GM12878 (cell line): Measurements from ENCODE around the gene MS4A4E. TPM values are rescaled to one million over a fixed set of nuclear protein-coding genes. Genes with fewer than 3 reads are reported as not detected.
A peak's percentile ranks its signal among the peaks of the same experiment; 100 is the strongest.
"Not testable (repeated sequence)": the region's sequence is repeated elsewhere in the genome, so short reads cannot be mapped to it uniquely, and the experiment has no call there.

Experiments used
- ATAC-seq: fragments of 200-7000 bp; cut with Tn5 transposase; 3 replicates; pipeline ENCODE4 v1.9.1; 2020; ENCODE audit warnings: mild to moderate bottlenecking, moderate library complexity
- BruUV-seq: library from RNA; stranded (reverse); fragments of 400-500 nt; replicated peaks from 2 replicates; lab custom pipeline; 2021; lab: Mats Ljungman, UMichigan
- CTCF ChIA-PET: fragments of 300-600 bp; sonication (Branson Sonifier 250); formaldehyde crosslinking; extraction: SDS; loops from one replicate; lab custom pipeline; 2021; ENCODE audit warnings: inconsistent platforms; lab: Yijun Ruan, JAX
- POLR2A ChIA-PET: fragments of 350-600 bp; formaldehyde crosslinking; extraction: SDS; loops from one replicate; lab custom pipeline; 2021; ENCODE audit warnings: inconsistent platforms; lab: Charles Lee
- RAD21 ChIA-PET: fragments of 300-600 bp; sonication (Branson Sonifier 250); formaldehyde crosslinking; loops from one replicate; lab custom pipeline; 2023; ENCODE audit warnings: antibody characterized with exemption; ENCODE audit not compliant: unreplicated experiment; lab: Charles Lee
- SMC1A ChIA-PET: fragments of 300-600 bp; sonication (Branson Sonifier 250); formaldehyde crosslinking; loops from one replicate; lab custom pipeline; 2023; ENCODE audit not compliant: unreplicated experiment, uncharacterized antibody; lab: Charles Lee
- DNase-seq: peaks from one replicate; pipeline ENCODE4 v3.0.0-alpha.2; 2011; ENCODE audit warnings: low read depth, low spot score
- FAIRE-seq: peaks from 3 replicates; lab custom pipeline; 2011; peaks lifted over from hg19 to GRCh38; lab: Jason Lieb, UNC
- H2AFZ ChIP-seq: 2 replicates; pipeline ENCODE4 v1.6.0; 2011; ENCODE audit warnings: low read depth, low read length, control low read depth; ENCODE audit not compliant: control insufficient read depth
- H3K27ac ChIP-seq: 2 replicates; pipeline ENCODE4 v1.5.1; 2011; ENCODE audit warnings: control low read depth; ENCODE audit not compliant: control insufficient read depth, insufficient read depth
- H3K27me3 ChIP-seq, 2 experiments: replicated peaks in 1 of 2; 2 replicates each; pipeline versions ENCODE4 v1.6.0 to v1.6.1; 2011; ENCODE audit warnings: low read length in 1 of 2; ENCODE audit not compliant: control insufficient read depth in 2 of 2, insufficient read depth in 2 of 2
- H3K36me3 ChIP-seq, 2 experiments: 2 replicates each; pipeline ENCODE4 v1.5.1; 2011; ENCODE audit warnings: low read length in 1 of 2; ENCODE audit not compliant: control insufficient read depth in 2 of 2, insufficient read depth in 2 of 2
- H3K4me1 ChIP-seq: 2 replicates; pipeline ENCODE4 v1.6.1; 2011; ENCODE audit warnings: mild to moderate bottlenecking, low read length, moderate library complexity, mixed read lengths; ENCODE audit not compliant: control insufficient read depth, insufficient read depth
- H3K4me2 ChIP-seq: 2 replicates; pipeline ENCODE4 v1.6.0; 2011; ENCODE audit warnings: control low read depth; ENCODE audit not compliant: control insufficient read depth, insufficient read depth
- H3K4me3 ChIP-seq: fragments of 200-600 bp; sonication (generic); 2 replicates; pipeline ENCODE4 v1.5.1; 2016
- H3K79me2 ChIP-seq: 2 replicates; pipeline ENCODE4 v1.6.0; 2011; ENCODE audit warnings: low read length; ENCODE audit not compliant: control insufficient read depth, insufficient read depth
- H3K9ac ChIP-seq: 2 replicates; pipeline ENCODE4 v1.8.0; 2011; ENCODE audit warnings: low read length, control low read depth, mixed read lengths; ENCODE audit not compliant: control insufficient read depth, insufficient read depth
- H3K9me3 ChIP-seq: replicated peaks from 3 replicates; pipeline ENCODE4 v1.5.1; 2011; ENCODE audit warnings: mild to moderate bottlenecking, low read length; ENCODE audit not compliant: control insufficient read depth, insufficient read depth
- H4K20me1 ChIP-seq: 2 replicates; pipeline ENCODE4 v1.6.0; 2011; ENCODE audit not compliant: control insufficient read depth, insufficient read depth
- DPF2 ChIP-seq: fragments of 450-650 bp; IDR thresholded peaks from 2 replicates; pipeline ENCODE4 v1.6.1; 2017; ENCODE audit warnings: mild to moderate bottlenecking
- EED ChIP-seq: sonication (generic); IDR thresholded peaks from 2 replicates; pipeline ENCODE4 v1.6.1; 2016; ENCODE audit warnings: antibody characterized with exemption, low read depth
- EP300 ChIP-seq, 2 experiments: fragments of 150-350 bp in 1 of 2; IDR thresholded peaks; 2 replicates each; pipeline ENCODE4 v1.6.1; 2011 to 2012; ENCODE audit warnings: low read depth in 2 of 2, low read length in 2 of 2, borderline replicate concordance in 1 of 2, improper control_type of control experiment in 1 of 2, inconsistent platforms in 1 of 2; ENCODE audit not compliant: control insufficient read depth in 1 of 2
- IRF4 ChIP-seq: IDR thresholded peaks from 2 replicates; pipeline ENCODE4 v1.6.1; 2011; ENCODE audit warnings: low read depth, low read length
- MTA2 ChIP-seq: fragments of 450-650 bp; IDR thresholded peaks from 2 replicates; pipeline ENCODE4 v1.6.1; 2016; ENCODE audit warnings: low read depth, mild to moderate bottlenecking, moderate library complexity
- NR2C1 ChIP-seq: fragments of 450-650 bp; IDR thresholded peaks from 2 replicates; pipeline ENCODE4 v1.6.1; 2017; ENCODE audit warnings: antibody characterized with exemption, mild to moderate bottlenecking, moderate library complexity
- NR2F1 ChIP-seq: fragments of 450-650 bp; conservative IDR thresholded peaks from 2 replicates; pipeline ENCODE4 v1.6.1; 2017; ENCODE audit warnings: mild to moderate bottlenecking
- RB1 ChIP-seq: fragments of 450-650 bp; formaldehyde crosslinking; IDR thresholded peaks from 2 replicates; pipeline ENCODE4 v1.6.1; 2017; ENCODE audit warnings: mild to moderate bottlenecking, borderline replicate concordance
- TARDBP ChIP-seq: IDR thresholded peaks from 2 replicates; pipeline ENCODE4 v1.6.1; 2016; ENCODE audit warnings: borderline replicate concordance
- TCF7 ChIP-seq: IDR thresholded peaks from 2 replicates; pipeline ENCODE4 v1.6.1; 2014; ENCODE audit warnings: antibody characterized with exemption, borderline replicate concordance
- WGBS: methylation state at CpG from one replicate; pipeline ENCODE4 v1.1.6; 2016; ENCODE audit warnings: low lambda C conversion rate; ENCODE audit not compliant: insufficient replicate concordance, insufficient coverage; ENCODE audit errors: missing lambda C conversion rate; 5-methylcytosine and 5-hydroxymethylcytosine counted together
- in situ Hi-C: fragments of 300-500 bp; cut with MboI; formaldehyde crosslinking; loops from 9 replicates; pipeline ENCODE4 v1.14.3; 2018; ENCODE audit warnings: mixed read lengths
- intact Hi-C: fragments of 100-400 bp; cut with micrococcal nuclease; formaldehyde crosslinking; loops from one replicate; pipeline ENCODE4 v1.14.2; 2022; ENCODE audit not compliant: unreplicated experiment
- polyA plus RNA-seq, 11 experiments: library from polyadenylated mRNA; depleted of rRNA in 4 of 11; unstranded in 6 of 11; stranded (reverse) in 5 of 11; fragments of >200 nt; fragmentation: Nextera tagmentation in 4 of 11; fragmentation: Illumina TruSeq in 1 of 11; extraction: Ambion mirVana in 4 of 11; extraction: Trizol in 1 of 11; gene quantifications; 1 replicate in 1 of 11; 2 replicates in 10 of 11; pipeline versions ENCODE4 v1.2.1 to v1.2.3, GENCODE V29; 2011 to 2016; ENCODE audit warnings: inconsistent platforms in 2 of 11, missing spikeins in 2 of 11, low read depth in 1 of 11
- total RNA-seq, 4 experiments: library from RNA; depleted of rRNA in 3 of 4; stranded (reverse); fragments of >200 nt in 3 of 4; fragmentation: Illumina TruSeq in 1 of 4; extraction: Trizol in 1 of 4; gene quantifications; 2 replicates each; pipeline versions ENCODE4 v1.2.1 to v1.2.3, GENCODE V29; 2013 to 2021
- TF ChIP-seq, protein P1 (sequence below): IDR thresholded peaks from 2 replicates; pipeline ENCODE4 v1.6.1; 2011; ENCODE audit warnings: mild to moderate bottlenecking, low read depth, low read length, moderate library complexity; ENCODE audit not compliant: insufficient replicate concordance
- TF ChIP-seq, protein P2 (sequence below), 3 experiments: IDR thresholded peaks in 2 of 3; conservative IDR thresholded peaks in 1 of 3; 2 replicates each; pipeline ENCODE4 v1.5.1; 2011; ENCODE audit warnings: low read depth in 3 of 3, low read length in 3 of 3, mild to moderate bottlenecking in 3 of 3, control low read depth in 2 of 3, moderate library complexity in 2 of 3, inconsistent platforms in 1 of 3, mixed read lengths in 1 of 3; ENCODE audit not compliant: control insufficient read depth in 2 of 3, insufficient read depth in 1 of 3; ENCODE audit errors: extremely low read depth in 1 of 3

MS4A4E gene
- total and polyA plus RNA-seq, 10 of the 15 experiments (the other 5 are each of a cell fraction or from before 2014, with no cell fraction given) = 0.06 to 0.92 (median 0.45) TPM; not detected in 3

GRCh38 chr11:60185512-60185827 is 57.5 kb downstream of the MS4A4E start:
- not testable (repeated sequence) for FAIRE-seq, H3K36me3 ChIP-seq, H3K9ac ChIP-seq, H3K79me2 ChIP-seq, DNase-seq, ATAC-seq, H3K9me3 ChIP-seq, H3K27ac ChIP-seq, H2AFZ ChIP-seq, H4K20me1 ChIP-seq, H3K27me3 ChIP-seq, BruUV-seq, H3K4me3 ChIP-seq, H3K4me2 ChIP-seq
- in situ Hi-C loops = loop anchor here (10.0 kb wide), 1 partner anchor 631 kb away; no protein-coding TSS in a partner anchor
- ChIA-PET SMC1A (interaction anchor here (1.2 to 8.2 kb wide), 3 partner anchors 10 to 66 kb away, joined by 3 to 85 read pairs (median 14); no protein-coding TSS in a partner anchor), POLR2A (interaction anchor here (1.0 to 1.9 kb wide), 2 partner anchors 9 to 10 kb away, joined by 5 read pairs; no protein-coding TSS in a partner anchor), CTCF (interaction anchor here (0.7 to 4.8 kb wide), 2 partner anchors 66 to 135 kb away, joined by 3 to 22 read pairs; no protein-coding TSS in a partner anchor), RAD21 (interaction anchor here (0.6 to 3.9 kb wide), 4 partner anchors 8 to 66 kb away, joined by 3 to 20 read pairs (median 6); no protein-coding TSS in a partner anchor)
- TF ChIP-seq EED (peak; percentile 3; the same call in 1 of the 2 replicates), NR2C1 (peak; percentile 64), MTA2 (peak; percentile 4; the same call in 1 of the 2 replicates), NR2F1 (peak; percentile 92)
- WGBS = 12% methylated on average over 2 of the region's 2 CpGs
- intact Hi-C loops = loop anchor here (1.0 kb wide), 1 partner anchor 9 kb away; no protein-coding TSS in a partner anchor
- H3K4me1 ChIP-seq = peaks cover 16% of the 10 kb centered on the region

GRCh38 chr11:60184824-60185511 is 58.0 kb downstream of the MS4A4E start:
- no peak for FAIRE-seq
- Histone ChIP-seq H3K27me3 (no peaks in the 10 kb centered on the region), H4K20me1 (no peaks in the 10 kb centered on the region), H3K4me2 (no peak overlapping the region), H3K9me3 (no peaks in the 10 kb centered on the region; the same call in 2 of the 3 replicates), H3K4me1 (peaks cover 16% of the 10 kb centered on the region), H3K79me2 (no peaks in the 10 kb centered on the region), H3K36me3 (no peaks in the 10 kb centered on the region), H3K27ac (no peak overlapping the region), H2AFZ (no peak overlapping the region), H3K9ac (no peak overlapping the region), H3K4me3 (no peak overlapping the region)
- in situ Hi-C loops = loop anchor here (10.0 kb wide), 1 partner anchor 630 kb away; no protein-coding TSS in a partner anchor
- RAD21 ChIA-PET = interaction anchor here (1.4 to 3.9 kb wide), 3 partner anchors 9 to 66 kb away, joined by 4 to 20 read pairs (median 9); no protein-coding TSS in a partner anchor
- SMC1A ChIA-PET = interaction anchor here (0.6 to 8.2 kb wide), 6 partner anchors 11 to 993 kb away, joined by 3 to 85 read pairs (median 3); no protein-coding TSS in a partner anchor
- ATAC-seq = peak; percentile 86
- no TSS peak for BruUV-seq
- DNase-seq = peak; percentile 53
- intact Hi-C loops = loop anchor here (1.0 kb wide), 1 partner anchor 9 kb away; no protein-coding TSS in a partner anchor
- POLR2A ChIA-PET = interaction anchor here (0.6 to 1.9 kb wide), 5 partner anchors 9 to 275 kb away, joined by 3 to 5 read pairs (median 4); no protein-coding TSS in a partner anchor
- 4% methylated on average over 1 of the region's 1 CpG for WGBS
- CTCF ChIA-PET = interaction anchor here (0.7 to 4.8 kb wide), 4 partner anchors 12 to 136 kb away, joined by 3 to 22 read pairs (median 3); no protein-coding TSS in a partner anchor
- TF ChIP-seq DPF2 (peak; percentile 75), EP300 (IDR thresholded peaks at IDR 0.05; ENCODE audit: borderline replicate concordance in 1 of 2, control insufficient read depth in 1 of 2, low read depth in 2 of 2, low read length in 2 of 2) (0 out of 4 replicates have a peak, but pooled peaks of 1 of the 2 experiments have one; percentile 37), RB1 (no peak), IRF4 (0 out of 2 replicates have a peak, but pooled peaks have one; percentile 45), TARDBP (no peak), TCF7 (peak; percentile 57; the same call in 1 of the 2 replicates)
- TF ChIP-seq, protein P1, sequence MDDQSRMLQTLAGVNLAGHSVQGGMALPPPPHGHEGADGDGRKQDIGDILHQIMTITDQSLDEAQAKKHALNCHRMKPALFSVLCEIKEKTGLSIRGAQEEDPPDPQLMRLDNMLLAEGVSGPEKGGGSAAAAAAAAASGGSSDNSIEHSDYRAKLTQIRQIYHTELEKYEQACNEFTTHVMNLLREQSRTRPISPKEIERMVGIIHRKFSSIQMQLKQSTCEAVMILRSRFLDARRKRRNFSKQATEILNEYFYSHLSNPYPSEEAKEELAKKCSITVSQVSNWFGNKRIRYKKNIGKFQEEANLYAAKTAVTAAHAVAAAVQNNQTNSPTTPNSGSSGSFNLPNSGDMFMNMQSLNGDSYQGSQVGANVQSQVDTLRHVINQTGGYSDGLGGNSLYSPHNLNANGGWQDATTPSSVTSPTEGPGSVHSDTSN = no peak
- TF ChIP-seq, protein P2, sequence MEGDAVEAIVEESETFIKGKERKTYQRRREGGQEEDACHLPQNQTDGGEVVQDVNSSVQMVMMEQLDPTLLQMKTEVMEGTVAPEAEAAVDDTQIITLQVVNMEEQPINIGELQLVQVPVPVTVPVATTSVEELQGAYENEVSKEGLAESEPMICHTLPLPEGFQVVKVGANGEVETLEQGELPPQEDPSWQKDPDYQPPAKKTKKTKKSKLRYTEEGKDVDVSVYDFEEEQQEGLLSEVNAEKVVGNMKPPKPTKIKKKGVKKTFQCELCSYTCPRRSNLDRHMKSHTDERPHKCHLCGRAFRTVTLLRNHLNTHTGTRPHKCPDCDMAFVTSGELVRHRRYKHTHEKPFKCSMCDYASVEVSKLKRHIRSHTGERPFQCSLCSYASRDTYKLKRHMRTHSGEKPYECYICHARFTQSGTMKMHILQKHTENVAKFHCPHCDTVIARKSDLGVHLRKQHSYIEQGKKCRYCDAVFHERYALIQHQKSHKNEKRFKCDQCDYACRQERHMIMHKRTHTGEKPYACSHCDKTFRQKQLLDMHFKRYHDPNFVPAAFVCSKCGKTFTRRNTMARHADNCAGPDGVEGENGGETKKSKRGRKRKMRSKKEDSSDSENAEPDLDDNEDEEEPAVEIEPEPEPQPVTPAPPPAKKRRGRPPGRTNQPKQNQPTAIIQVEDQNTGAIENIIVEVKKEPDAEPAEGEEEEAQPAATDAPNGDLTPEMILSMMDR (IDR thresholded peaks at IDR 0.05 in 2 of 3, conservative IDR thresholded peaks at IDR 0.05 in 1 of 3; ENCODE audit: control insufficient read depth in 2 of 3, extremely low read depth in 1 of 3, insufficient read depth in 1 of 3, low read depth in 3 of 3, low read length in 3 of 3) = no peak
